GM23338 (cell line): ENCODE results near the gene SLC2A6. TPM values are rescaled to one million over a fixed set of nuclear protein-coding genes. Genes with fewer than 3 reads are reported as not detected.

Experiments used
- ATAC-seq: fragments of 200-7000 bp; cut with Tn5 transposase; 3 replicates; pipeline ENCODE4 v1.9.1; 2020
- DNase-seq: peaks from one replicate; pipeline ENCODE4 v3.0.0-alpha.2; 2015; ENCODE audit warnings: low spot score
- H2AFZ ChIP-seq: fragments of 200-600 bp; sonication (generic); 2 replicates; pipeline ENCODE4 v1.8.0; 2016; ENCODE audit warnings: antibody characterized with exemption, mild to moderate bottlenecking, moderate library complexity
- H3F3A ChIP-seq: fragments of 200-600 bp; sonication (generic); replicated peaks from 2 replicates; pipeline ENCODE4 v1.8.0; 2017; ENCODE audit warnings: antibody characterized with exemption, mixed run types, low read depth
- H3K27ac ChIP-seq: fragments of 200-600 bp; sonication (generic); 2 replicates; pipeline ENCODE4 v1.6.1; 2016; ENCODE audit warnings: low read depth
- H3K27me3 ChIP-seq: fragments of 200-600 bp; sonication (generic); 2 replicates; pipeline ENCODE4 v1.8.0; 2016; ENCODE audit warnings: mild to moderate bottlenecking, mixed run types, moderate library complexity; ENCODE audit not compliant: insufficient read depth
- H3K36me3 ChIP-seq: fragments of 200-600 bp; sonication (generic); 2 replicates; pipeline ENCODE4 v1.8.0; 2016; ENCODE audit warnings: mild to moderate bottlenecking; ENCODE audit not compliant: insufficient read depth
- H3K4me1 ChIP-seq: fragments of 200-600 bp; sonication (generic); 2 replicates; pipeline ENCODE4 v1.8.0; 2016; ENCODE audit warnings: mild to moderate bottlenecking, moderate library complexity; ENCODE audit not compliant: insufficient read depth
- H3K4me2 ChIP-seq: fragments of 200-600 bp; sonication (generic); 2 replicates; pipeline ENCODE4 v1.7.1; 2017; ENCODE audit warnings: mixed run types
- H3K4me3 ChIP-seq: fragments of 200-600 bp; sonication (generic); 2 replicates; pipeline ENCODE4 v1.6.1; 2016; ENCODE audit warnings: mixed run types
- H3K79me2 ChIP-seq: fragments of 200-600 bp; sonication (generic); replicated peaks from 2 replicates; pipeline ENCODE4 v1.8.0; 2017; ENCODE audit warnings: mild to moderate bottlenecking; ENCODE audit not compliant: insufficient read depth
- H3K9me2 ChIP-seq: fragments of 200-600 bp; sonication (generic); 2 replicates; pipeline ENCODE4 v1.8.0; 2017; ENCODE audit not compliant: insufficient read depth
- H4K20me1 ChIP-seq: fragments of 200-600 bp; sonication (generic); replicated peaks from 2 replicates; pipeline ENCODE4 v1.8.0; 2017; ENCODE audit warnings: mild to moderate bottlenecking; ENCODE audit not compliant: insufficient read depth
- H3K27ac Mint-ChIP-seq: 2 replicates; pipeline ENCODE4 v1.8.0; 2020; ENCODE audit warnings: inconsistent platforms, mild to moderate bottlenecking, moderate library complexity, mixed read lengths
- H3K27me3 Mint-ChIP-seq: 3 replicates; pipeline ENCODE4 v1.8.0; 2022; ENCODE audit warnings: low read depth, mild to moderate bottlenecking, moderate library complexity, mixed read lengths, inconsistent platforms; ENCODE audit not compliant: insufficient read depth, poor library complexity
- H3K36me3 Mint-ChIP-seq: 3 replicates; pipeline ENCODE4 v1.8.0; 2021; ENCODE audit warnings: low read depth, mild to moderate bottlenecking, inconsistent platforms, moderate library complexity, mixed read lengths
- H3K4me1 Mint-ChIP-seq: 3 replicates; pipeline ENCODE4 v1.8.0; 2020; ENCODE audit warnings: mild to moderate bottlenecking, inconsistent platforms, mixed read lengths
- H3K4me3 Mint-ChIP-seq: 3 replicates; pipeline ENCODE4 v1.8.0; 2021; ENCODE audit warnings: moderate library complexity, mild to moderate bottlenecking, inconsistent platforms, mixed read lengths
- H3K9me3 Mint-ChIP-seq: 3 replicates; pipeline ENCODE4 v1.8.0; 2020; ENCODE audit warnings: moderate library complexity, mild to moderate bottlenecking, inconsistent platforms, mixed read lengths
- CREB1 ChIP-seq: fragments of 250-450 bp; sonication (Bioruptor Pico); IDR thresholded peaks from 2 replicates; pipeline ENCODE4 v1.5.0; 2020; ENCODE audit warnings: low read depth, mild to moderate bottlenecking, moderate library complexity
- CTCF ChIP-seq, 2 experiments: fragments of 200-600 bp in 1 of 2; sonication (generic) in 1 of 2; conservative IDR thresholded peaks; 2 replicates each; pipeline versions ENCODE4 v1.5.1 to v1.6.1; 2016 to 2017; ENCODE audit warnings: antibody characterized with exemption in 2 of 2, low read depth in 2 of 2, mild to moderate bottlenecking in 2 of 2, moderate library complexity in 1 of 2
- EZH2 ChIP-seq: fragments of 200-600 bp; sonication (generic); IDR thresholded peaks from one replicate; pipeline ENCODE4 v1.8.0; 2017; ENCODE audit warnings: antibody characterized with exemption, mild to moderate bottlenecking, low read depth; ENCODE audit not compliant: unreplicated experiment
- EZH2phosphoT487 ChIP-seq: fragments of 200-600 bp; sonication (generic); IDR thresholded peaks from one replicate; pipeline ENCODE4 v1.8.1; 2018; ENCODE audit warnings: antibody characterized with exemption; ENCODE audit not compliant: unreplicated experiment
- JUNB ChIP-seq: IDR thresholded peaks from one replicate; pipeline ENCODE4 v1.6.1; 2016; ENCODE audit warnings: antibody characterized with exemption; ENCODE audit not compliant: unreplicated experiment
- NANOG ChIP-seq: IDR thresholded peaks from 2 replicates; pipeline ENCODE4 v1.6.1; 2016; ENCODE audit warnings: antibody characterized with exemption, borderline replicate concordance
- POLR2AphosphoS5 ChIP-seq: IDR thresholded peaks from 2 replicates; pipeline ENCODE4 v1.6.1; 2016; ENCODE audit warnings: antibody characterized with exemption, low read depth
- REST ChIP-seq: IDR thresholded peaks from one replicate; pipeline ENCODE4 v1.6.1; 2018; ENCODE audit warnings: antibody characterized with exemption; ENCODE audit not compliant: unreplicated experiment
- ZNF114 ChIP-seq: fragments of 250-450 bp; sonication (Bioruptor Pico); IDR thresholded peaks from 2 replicates; pipeline ENCODE4 v1.5.0; 2020; ENCODE audit warnings: mild to moderate bottlenecking, moderate library complexity
- polyA plus RNA-seq: library from polyadenylated mRNA; unstranded; fragments of >200 nt; fragmentation: Nextera tagmentation; extraction: Ambion mirVana; gene quantifications from 2 replicates; pipeline ENCODE4 v1.2.1, GENCODE V29; 2016
- total RNA-seq: library from RNA; depleted of rRNA; stranded (reverse); fragments of >200 nt; shearing (Covaris generic); gene quantifications from 2 replicates; pipeline ENCODE4 v1.2.3, GENCODE V29; 2014
- TF ChIP-seq, protein P1 (sequence below): IDR thresholded peaks from 2 replicates; pipeline ENCODE4 v1.6.1; 2016; ENCODE audit warnings: antibody characterized with exemption

Gene SLC2A6
- total and polyA plus RNA-seq, 2 experiments from 2014 or later = 17.5 to 39.3 TPM

GRCh38 chr9:133478851-133479711 is at the start of gene SLC2A6 (continued):
- TF ChIP-seq CTCF (conservative IDR thresholded peaks at IDR 0.05; ENCODE audit: low read depth in 2 of 2) (no peak), POLR2AphosphoS5 (peak; percentile 80)

GRCh38 chr9:133528001-133528875 is 49.3 kb upstream of the SLC2A6 start:
- Histone ChIP-seq H3K4me1 (peaks cover 31% of the 10 kb centered on the region), H3K4me2 (peak overlapping the region; percentile 55; the same call in 1 of the 2 replicates), H3K27me3 (no peaks in the 10 kb centered on the region), H3K27ac (no peak overlapping the region), H3K36me3 (no peaks in the 10 kb centered on the region), H4K20me1 (no peaks in the 10 kb centered on the region), H2AFZ (0 out of 2 replicates have a peak overlapping the region, but pooled peaks have one; percentile 56), H3K79me2 (no peaks in the 10 kb centered on the region), H3K4me3 (no peak overlapping the region), H3K9me2 (no peaks in the 10 kb centered on the region), H3F3A (no peaks in the 10 kb centered on the region)
- ATAC-seq (peak; percentile 41), DNase-seq (peak; percentile 78)
- H3K4me1 Mint-ChIP-seq = peaks cover 47% of the 10 kb centered on the region
- peaks cover 21% of the 10 kb centered on the region for H3K27me3 Mint-ChIP-seq
- H3K4me3 Mint-ChIP-seq = peak overlapping the region; percentile 19; the same call in 1 of the 3 replicates
- H3K9me3 Mint-ChIP-seq = no peaks in the 10 kb centered on the region
- no peaks in the 10 kb centered on the region; the same call in 2 of the 3 replicates for H3K36me3 Mint-ChIP-seq
- H3K27ac Mint-ChIP-seq = no peak overlapping the region
- TF ChIP-seq EZH2 (no peak), CTCF (conservative IDR thresholded peaks at IDR 0.05; ENCODE audit: low read depth in 2 of 2) (no peak), EZH2phosphoT487 (no peak), POLR2AphosphoS5 (no peak), ZNF114 (CRISPR knock-in tag) (no peak), JUNB (no peak), CREB1 (CRISPR knock-in tag) (no peak), NANOG (no peak), REST (no peak)
- TF ChIP-seq, protein P1, sequence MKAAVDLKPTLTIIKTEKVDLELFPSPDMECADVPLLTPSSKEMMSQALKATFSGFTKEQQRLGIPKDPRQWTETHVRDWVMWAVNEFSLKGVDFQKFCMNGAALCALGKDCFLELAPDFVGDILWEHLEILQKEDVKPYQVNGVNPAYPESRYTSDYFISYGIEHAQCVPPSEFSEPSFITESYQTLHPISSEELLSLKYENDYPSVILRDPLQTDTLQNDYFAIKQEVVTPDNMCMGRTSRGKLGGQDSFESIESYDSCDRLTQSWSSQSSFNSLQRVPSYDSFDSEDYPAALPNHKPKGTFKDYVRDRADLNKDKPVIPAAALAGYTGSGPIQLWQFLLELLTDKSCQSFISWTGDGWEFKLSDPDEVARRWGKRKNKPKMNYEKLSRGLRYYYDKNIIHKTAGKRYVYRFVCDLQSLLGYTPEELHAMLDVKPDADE = no peak
